ENCODE results near the gene GRIP2.

- TF ChIP-seq CTCF (IDR thresholded peaks at IDR 0.05) (no peak), POLR2A (IDR thresholded peaks at IDR 0.05) (no peak)
Measured at GRCh38 chr3:14582045-14582410, 41.9 kb upstream of the GRIP2 start.
